Fibroblast of mammary gland (primary cell): Measurements from ENCODE around the gene OPRL1.

ENCODE experiments used
- DNase-seq: peaks from one replicate; pipeline ENCODE4 v3.0.0-alpha.2; 2010; ENCODE audit warnings: low read depth
- H3K4me3 ChIP-seq: 2 replicates; pipeline ENCODE4 v1.5.1; 2011; ENCODE audit warnings: low read depth, mild to moderate bottlenecking, low read length, moderate library complexity; ENCODE audit not compliant: control insufficient read depth
- TF ChIP-seq, protein P1 (sequence below): conservative IDR thresholded peaks from 2 replicates; pipeline ENCODE4 v1.5.1; 2011; ENCODE audit warnings: low read depth, low read length, inconsistent platforms; ENCODE audit not compliant: control insufficient read depth, insufficient read depth

The OPRL1 gene

DNA sequence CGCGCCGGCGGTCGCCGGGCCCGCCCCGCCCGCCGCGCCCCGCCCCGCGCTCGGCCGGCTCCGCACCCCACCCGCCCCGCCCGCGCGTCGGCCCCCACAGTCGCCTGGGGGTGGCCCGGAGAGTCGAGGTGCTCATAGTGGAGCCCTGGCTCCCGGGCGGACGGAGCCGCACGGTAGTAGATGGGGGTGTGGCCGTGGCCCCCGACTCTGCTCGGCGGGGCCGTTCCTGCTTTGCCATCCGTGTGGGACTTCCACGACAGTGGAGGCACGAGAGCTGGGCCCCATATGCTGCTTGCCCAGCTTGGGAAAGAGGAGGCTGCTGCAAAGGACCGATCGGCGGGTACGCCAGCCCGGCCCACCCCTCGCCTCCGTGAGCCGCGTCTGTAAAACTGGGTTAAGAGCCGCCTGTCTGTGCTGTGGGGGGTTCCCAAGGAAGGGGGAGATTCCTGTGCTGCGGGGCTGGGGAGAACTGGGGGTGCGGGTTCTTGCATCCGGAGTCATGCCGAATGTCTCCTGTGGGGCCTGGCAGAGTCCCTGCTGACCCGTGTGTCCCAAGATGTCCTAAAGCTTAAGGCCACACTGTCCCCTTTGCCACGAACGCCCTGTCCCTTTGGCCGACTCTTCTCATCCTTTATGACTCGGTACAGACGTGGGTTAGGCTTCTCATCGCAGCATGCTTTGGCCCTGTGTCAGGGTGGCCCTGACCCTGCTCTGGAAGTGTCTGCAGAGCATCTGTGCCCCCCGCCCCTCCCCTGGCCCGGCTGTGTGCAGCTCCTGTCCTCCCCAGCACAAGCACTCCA is at the start of gene OPRL1:
TSS of gene OPRL1 (plus strand) at position 70 of the 800 bp plus-strand sequence. CDS start 12,639 bp downstream, outside the sequence.
- no peak for DNase-seq
- TF ChIP-seq, protein P1, sequence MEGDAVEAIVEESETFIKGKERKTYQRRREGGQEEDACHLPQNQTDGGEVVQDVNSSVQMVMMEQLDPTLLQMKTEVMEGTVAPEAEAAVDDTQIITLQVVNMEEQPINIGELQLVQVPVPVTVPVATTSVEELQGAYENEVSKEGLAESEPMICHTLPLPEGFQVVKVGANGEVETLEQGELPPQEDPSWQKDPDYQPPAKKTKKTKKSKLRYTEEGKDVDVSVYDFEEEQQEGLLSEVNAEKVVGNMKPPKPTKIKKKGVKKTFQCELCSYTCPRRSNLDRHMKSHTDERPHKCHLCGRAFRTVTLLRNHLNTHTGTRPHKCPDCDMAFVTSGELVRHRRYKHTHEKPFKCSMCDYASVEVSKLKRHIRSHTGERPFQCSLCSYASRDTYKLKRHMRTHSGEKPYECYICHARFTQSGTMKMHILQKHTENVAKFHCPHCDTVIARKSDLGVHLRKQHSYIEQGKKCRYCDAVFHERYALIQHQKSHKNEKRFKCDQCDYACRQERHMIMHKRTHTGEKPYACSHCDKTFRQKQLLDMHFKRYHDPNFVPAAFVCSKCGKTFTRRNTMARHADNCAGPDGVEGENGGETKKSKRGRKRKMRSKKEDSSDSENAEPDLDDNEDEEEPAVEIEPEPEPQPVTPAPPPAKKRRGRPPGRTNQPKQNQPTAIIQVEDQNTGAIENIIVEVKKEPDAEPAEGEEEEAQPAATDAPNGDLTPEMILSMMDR, result no peak
- H3K4me3 ChIP-seq, result peak within 1 kb of the TSS; percentile 61

DNA sequence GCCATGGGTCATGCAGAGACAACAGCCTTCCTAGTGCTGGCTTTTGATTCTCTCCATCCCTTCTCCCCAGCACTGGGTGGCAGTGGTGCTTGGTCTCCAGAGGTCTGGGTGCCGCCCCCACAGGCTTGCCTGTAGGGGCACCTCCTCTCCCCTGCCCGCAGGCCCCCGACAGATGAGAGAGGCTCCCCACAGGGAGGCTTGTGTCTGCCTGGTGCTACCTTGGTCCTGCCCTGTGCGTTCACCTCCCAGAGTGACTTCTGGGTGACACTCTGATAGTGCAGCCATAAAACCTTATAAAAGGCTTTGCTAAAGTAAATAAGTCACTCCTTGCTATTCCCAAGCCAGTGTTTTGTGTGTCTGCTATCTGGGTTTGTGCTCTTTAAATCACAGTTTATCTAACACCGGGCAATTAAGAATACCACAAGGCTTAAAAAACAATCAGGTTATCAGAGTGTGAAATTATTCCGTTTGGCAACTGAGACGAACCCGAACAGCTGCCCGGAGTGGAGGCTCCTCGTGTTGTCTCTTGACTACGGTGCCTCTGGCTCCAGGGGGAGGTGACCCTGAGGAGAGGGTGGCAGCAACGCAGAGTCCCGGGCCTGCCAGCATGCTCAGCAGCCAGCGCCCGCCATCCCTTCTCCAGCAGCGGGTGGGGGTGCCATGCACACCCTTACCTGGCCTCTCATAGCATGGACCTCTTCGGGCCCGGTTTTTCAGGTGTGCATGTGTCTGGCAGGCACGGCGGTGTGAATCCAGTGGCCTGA is 49.3 kb upstream of the OPRL1 start:
- DNase-seq, result no peak
- no peak overlapping the region for H3K4me3 ChIP-seq
- TF ChIP-seq, protein P1, result no peak

DNA sequence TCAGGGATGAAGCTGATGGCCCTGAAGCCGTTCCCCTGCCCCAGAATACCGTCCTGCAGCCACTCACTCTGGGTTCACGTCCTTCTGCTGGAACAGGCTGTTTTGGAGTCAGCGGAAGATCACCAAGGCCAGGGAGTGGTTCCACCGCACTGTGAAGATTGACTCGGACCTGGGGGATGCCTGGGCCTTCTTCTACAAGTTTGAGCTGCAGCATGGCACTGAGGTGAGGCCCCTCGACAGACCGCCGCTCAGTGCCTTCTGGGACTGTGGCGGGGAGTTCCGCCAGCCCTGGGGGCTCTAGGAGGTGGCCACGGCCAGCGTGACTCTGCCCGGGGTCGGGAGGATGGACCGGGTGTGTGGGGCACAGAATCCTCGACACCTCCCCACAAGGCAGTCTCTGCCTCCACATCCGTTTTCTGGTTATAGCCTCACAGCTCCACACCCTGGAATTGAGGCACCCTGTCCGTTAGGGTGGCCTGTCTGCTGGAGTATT is 48.0 kb upstream of the OPRL1 start:
- DNase-seq, result no peak
- H3K4me3 ChIP-seq, result no peak overlapping the region
- TF ChIP-seq, protein P1, result no peak

DNA sequence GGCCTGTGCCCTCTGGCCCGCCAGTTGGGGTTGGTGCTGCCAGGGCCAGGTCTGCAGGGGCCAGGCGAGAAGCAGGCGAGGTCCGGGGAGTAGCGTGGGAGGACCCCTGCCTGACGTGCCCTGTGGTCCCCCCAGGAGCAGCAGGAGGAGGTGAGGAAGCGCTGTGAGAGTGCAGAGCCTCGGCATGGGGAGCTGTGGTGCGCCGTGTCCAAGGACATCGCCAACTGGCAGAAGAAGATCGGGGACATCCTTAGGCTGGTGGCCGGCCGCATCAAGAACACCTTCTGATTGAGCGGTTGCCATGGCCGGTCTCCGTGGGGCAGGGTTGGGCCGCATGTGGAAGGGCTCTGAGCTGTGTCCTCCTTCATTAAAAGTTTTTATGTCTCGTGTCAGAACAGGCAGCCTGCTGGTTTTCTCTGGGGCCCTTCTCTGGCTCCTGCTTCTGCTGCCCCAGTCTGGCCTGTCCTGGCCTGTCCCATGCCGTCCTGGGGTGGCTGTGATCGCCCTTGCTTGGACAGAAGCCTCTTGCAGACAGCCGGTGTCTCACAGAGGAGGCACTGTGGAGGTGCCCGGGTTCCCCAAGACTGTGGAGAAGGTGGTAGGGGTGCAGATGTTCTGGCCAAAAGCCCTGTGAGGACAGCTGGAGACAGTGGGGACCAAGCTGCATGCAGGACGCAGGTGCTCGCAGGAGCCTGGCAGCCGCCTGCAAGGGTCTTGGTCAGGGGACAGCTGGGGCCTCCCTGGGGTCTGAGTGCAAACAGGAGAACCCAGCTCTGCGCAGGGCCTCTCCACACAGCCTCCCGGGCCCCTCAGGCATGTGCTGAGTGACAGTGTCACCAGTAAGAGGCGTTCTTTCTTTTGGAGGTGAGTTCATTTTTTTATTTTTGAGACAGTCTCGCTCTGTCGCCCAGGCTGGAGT is 46.9 kb upstream of the OPRL1 start:
- H3K4me3 ChIP-seq, result no peak overlapping the region
- TF ChIP-seq, protein P1, result no peak
- DNase-seq, result no peak

DNA sequence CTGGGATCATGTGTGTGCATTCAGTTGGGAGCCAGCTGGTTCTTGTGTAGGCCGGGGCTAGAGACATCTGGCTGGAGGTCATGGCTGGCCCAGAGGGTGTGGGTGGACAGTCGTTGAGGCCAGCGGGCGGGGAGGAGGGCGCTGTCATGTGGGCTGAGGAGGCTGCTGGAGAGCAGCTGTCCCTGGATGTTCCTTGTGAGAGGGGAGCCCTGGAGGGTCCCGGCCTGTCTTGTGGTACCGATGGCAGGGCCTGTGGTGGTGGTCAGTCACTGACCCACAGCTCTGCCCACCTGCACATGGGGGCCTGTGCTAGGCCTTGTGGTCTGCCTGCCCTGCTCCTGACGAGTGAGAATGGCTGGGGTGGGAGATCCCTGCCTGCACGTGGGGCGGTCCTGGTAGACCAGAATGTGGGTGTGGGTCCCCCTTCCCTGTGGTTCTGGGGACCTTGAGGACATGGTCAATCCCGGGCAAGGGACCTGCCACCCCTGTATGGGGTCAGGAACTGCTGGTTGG is 45.8 kb upstream of the OPRL1 start:
- TF ChIP-seq, protein P1, result no peak
- H3K4me3 ChIP-seq, result no peak overlapping the region
- peak; percentile 57 for DNase-seq
